Dendritic cell treated with granulocyte-macrophage colony-stimulating factor and Interleukin-4, amounts not matched to agents 40 ng/mL and 50 ng/mL, for 4 days (primary cell): ENCODE measurements around the gene COA8.

Experiments
- H3K27ac Mint-ChIP-seq: one replicate; pipeline ENCODE4 v1.8.0; 2022; ENCODE audit warnings: mild to moderate bottlenecking, mixed read lengths
- H3K27me3 Mint-ChIP-seq: one replicate; pipeline ENCODE4 v1.8.0; 2022; ENCODE audit warnings: mild to moderate bottlenecking, mixed read lengths
- H3K36me3 Mint-ChIP-seq: one replicate; pipeline ENCODE4 v1.8.0; 2022; ENCODE audit warnings: low read depth, mixed read lengths
- H3K4me1 Mint-ChIP-seq: one replicate; pipeline ENCODE4 v1.8.0; 2022; ENCODE audit warnings: low read depth, mixed read lengths
- H3K4me3 Mint-ChIP-seq: one replicate; pipeline ENCODE4 v1.8.0; 2022; ENCODE audit warnings: mild to moderate bottlenecking, moderate library complexity, mixed read lengths
- H3K9me3 Mint-ChIP-seq: one replicate; pipeline ENCODE4 v1.8.0; 2022; ENCODE audit warnings: mixed read lengths
- intact Hi-C: fragments of 100-400 bp; cut with micrococcal nuclease; formaldehyde crosslinking; loops from one replicate; pipeline ENCODE4 v1.15.0; 2022

Gene COA8

GRCh38 chr14:103545915-103546651 is 16.7 kb upstream of the COA8 start:
- no peak overlapping the region for H3K27ac Mint-ChIP-seq

GRCh38 chr14:103546652-103547454 is 15.9 kb upstream of the COA8 start:
- Mint-ChIP-seq H3K4me3 (no peak overlapping the region), H3K4me1 (no peaks in the 10 kb centered on the region), H3K27me3 (peaks cover 4% of the 10 kb centered on the region), H3K36me3 (peaks cover 10% of the 10 kb centered on the region), H3K9me3 (no peaks in the 10 kb centered on the region), H3K27ac (no peak overlapping the region)
- intact Hi-C loops, result loop anchor here (1.0 kb wide), 2 partner anchors 29 to 47 kb away; no protein-coding TSS in a partner anchor

More at GRCh38 chr14:103545915-103546651, 16.7 kb upstream of the COA8 start:
- Mint-ChIP-seq H3K4me3 (no peak overlapping the region), H3K36me3 (peaks cover 3% of the 10 kb centered on the region), H3K27me3 (peaks cover 12% of the 10 kb centered on the region), H3K9me3 (no peaks in the 10 kb centered on the region), H3K4me1 (no peaks in the 10 kb centered on the region)
- intact Hi-C loops, result loop anchor here (1.0 kb wide), 2 partner anchors 28 to 46 kb away; no protein-coding TSS in a partner anchor

GRCh38 chr14:103547455-103547940 is 15.3 kb upstream of the COA8 start:
- H3K4me1 Mint-ChIP-seq, result no peaks in the 10 kb centered on the region
- intact Hi-C loops, result no loop called here
- no peak overlapping the region for H3K27ac Mint-ChIP-seq
- H3K36me3 Mint-ChIP-seq, result peaks cover 14% of the 10 kb centered on the region
- H3K27me3 Mint-ChIP-seq, result no peaks in the 10 kb centered on the region
- H3K4me3 Mint-ChIP-seq, result no peak overlapping the region
- no peaks in the 10 kb centered on the region for H3K9me3 Mint-ChIP-seq

- no peak overlapping the region for H3K4me3 Mint-ChIP-seq
- intact Hi-C loops, result no loop called here
- H3K9me3 Mint-ChIP-seq, result no peaks in the 10 kb centered on the region
- H3K27ac Mint-ChIP-seq, result no peak overlapping the region
- no peaks in the 10 kb centered on the region for H3K4me1 Mint-ChIP-seq
- no peaks in the 10 kb centered on the region for H3K27me3 Mint-ChIP-seq
- H3K36me3 Mint-ChIP-seq, result peaks cover 19% of the 10 kb centered on the region
Measured at GRCh38 chr14:103547941-103548462, 14.8 kb upstream of the COA8 start.

GRCh38 chr14:103548463-103549351 is 14.1 kb upstream of the COA8 start:
- Mint-ChIP-seq H3K27ac (no peak overlapping the region), H3K9me3 (no peaks in the 10 kb centered on the region), H3K36me3 (peaks cover 24% of the 10 kb centered on the region), H3K4me1 (no peaks in the 10 kb centered on the region), H3K27me3 (no peaks in the 10 kb centered on the region), H3K4me3 (no peak overlapping the region)
- intact Hi-C loops, result no loop called here

GRCh38 chr14:103549361-103550311 is 13.1 kb upstream of the COA8 start:
- no peak overlapping the region for H3K27ac Mint-ChIP-seq

GRCh38 chr14:103550451-103551337 is 12.1 kb upstream of the COA8 start:
- Mint-ChIP-seq H3K4me1 (no peaks in the 10 kb centered on the region), H3K9me3 (no peaks in the 10 kb centered on the region), H3K27ac (no peak overlapping the region), H3K36me3 (peaks cover 37% of the 10 kb centered on the region), H3K27me3 (no peaks in the 10 kb centered on the region), H3K4me3 (no peak overlapping the region)
- intact Hi-C loops, result no loop called here

More at GRCh38 chr14:103549361-103550311, 13.1 kb upstream of the COA8 start:
- no peaks in the 10 kb centered on the region for H3K9me3 Mint-ChIP-seq
- H3K4me3 Mint-ChIP-seq, result no peak overlapping the region
- H3K36me3 Mint-ChIP-seq, result peaks cover 26% of the 10 kb centered on the region
- intact Hi-C loops, result no loop called here
- H3K4me1 Mint-ChIP-seq, result no peaks in the 10 kb centered on the region
- H3K27me3 Mint-ChIP-seq, result no peaks in the 10 kb centered on the region

- intact Hi-C loops, result no loop called here
- Mint-ChIP-seq H3K36me3 (peaks cover 41% of the 10 kb centered on the region), H3K4me3 (no peak overlapping the region)
Measured at GRCh38 chr14:103551338-103551762, 11.4 kb upstream of the COA8 start.

GRCh38 chr14:103552011-103552845 is 10.5 kb upstream of the COA8 start:
- no peak overlapping the region for H3K4me3 Mint-ChIP-seq
- H3K27ac Mint-ChIP-seq, result no peak overlapping the region
- H3K27me3 Mint-ChIP-seq, result no peaks in the 10 kb centered on the region
- no peaks in the 10 kb centered on the region for H3K4me1 Mint-ChIP-seq
- intact Hi-C loops, result no loop called here
- peaks cover 44% of the 10 kb centered on the region for H3K36me3 Mint-ChIP-seq
- H3K9me3 Mint-ChIP-seq, result no peaks in the 10 kb centered on the region

More at GRCh38 chr14:103551338-103551762, 11.4 kb upstream of the COA8 start:
- H3K4me1 Mint-ChIP-seq, result no peaks in the 10 kb centered on the region
- no peaks in the 10 kb centered on the region for H3K9me3 Mint-ChIP-seq
- no peak overlapping the region for H3K27ac Mint-ChIP-seq
- no peaks in the 10 kb centered on the region for H3K27me3 Mint-ChIP-seq

GRCh38 chr14:103552846-103553210 is 9.9 kb upstream of the COA8 start:
- Mint-ChIP-seq H3K9me3 (no peaks in the 10 kb centered on the region), H3K36me3 (peaks cover 50% of the 10 kb centered on the region), H3K27me3 (no peaks in the 10 kb centered on the region), H3K4me3 (no peak overlapping the region), H3K27ac (no peak overlapping the region), H3K4me1 (no peaks in the 10 kb centered on the region)
- intact Hi-C loops, result no loop called here

- no peak overlapping the region for H3K4me3 Mint-ChIP-seq
- peaks cover 16% of the 10 kb centered on the region for H3K4me1 Mint-ChIP-seq
- H3K9me3 Mint-ChIP-seq, result no peaks in the 10 kb centered on the region
- intact Hi-C loops, result no loop called here
- no peaks in the 10 kb centered on the region for H3K27me3 Mint-ChIP-seq
- H3K27ac Mint-ChIP-seq, result no peak overlapping the region
- H3K36me3 Mint-ChIP-seq, result peaks cover 79% of the 10 kb centered on the region
Measured at GRCh38 chr14:103555559-103556337, 7.0 kb upstream of the COA8 start.
